Measurements from ENCODE around the gene GLRA1.

DNA sequence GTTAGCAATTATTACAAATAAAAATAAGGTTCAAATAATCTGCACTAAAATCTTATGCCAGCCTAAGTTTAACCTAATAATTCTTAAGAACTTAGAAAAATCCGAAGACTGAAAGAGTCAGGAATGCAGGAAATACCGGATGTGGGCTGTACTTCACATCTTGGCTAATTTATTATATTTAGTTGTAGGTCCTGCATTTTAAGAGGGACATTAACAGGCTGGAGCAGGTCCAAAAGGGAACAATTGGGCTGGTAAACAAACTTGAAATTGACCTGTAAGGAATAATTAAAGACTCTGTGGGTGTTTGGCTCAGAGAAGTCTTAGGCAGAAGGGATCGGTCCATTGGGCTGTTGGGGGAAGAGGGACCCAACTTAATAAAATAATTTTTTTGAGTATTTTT is 18.4 kb downstream of the GLRA1 start:
- TF ChIP-seq POLR2A (IDR thresholded peaks at IDR 0.05; ENCODE audit: low read depth, low read length) (no peak), TAF1 (IDR thresholded peaks at IDR 0.05; ENCODE audit: low read depth, low read length) (no peak)
